ENCODE measurements around the gene SCIN.

GRCh38 chr7:12689451-12689850, 118.9 kb downstream of the SCIN start:
- no peak for TF ChIP-seq POLR2A (IDR thresholded peaks at IDR 0.05)
- TF ChIP-seq, protein P1, sequence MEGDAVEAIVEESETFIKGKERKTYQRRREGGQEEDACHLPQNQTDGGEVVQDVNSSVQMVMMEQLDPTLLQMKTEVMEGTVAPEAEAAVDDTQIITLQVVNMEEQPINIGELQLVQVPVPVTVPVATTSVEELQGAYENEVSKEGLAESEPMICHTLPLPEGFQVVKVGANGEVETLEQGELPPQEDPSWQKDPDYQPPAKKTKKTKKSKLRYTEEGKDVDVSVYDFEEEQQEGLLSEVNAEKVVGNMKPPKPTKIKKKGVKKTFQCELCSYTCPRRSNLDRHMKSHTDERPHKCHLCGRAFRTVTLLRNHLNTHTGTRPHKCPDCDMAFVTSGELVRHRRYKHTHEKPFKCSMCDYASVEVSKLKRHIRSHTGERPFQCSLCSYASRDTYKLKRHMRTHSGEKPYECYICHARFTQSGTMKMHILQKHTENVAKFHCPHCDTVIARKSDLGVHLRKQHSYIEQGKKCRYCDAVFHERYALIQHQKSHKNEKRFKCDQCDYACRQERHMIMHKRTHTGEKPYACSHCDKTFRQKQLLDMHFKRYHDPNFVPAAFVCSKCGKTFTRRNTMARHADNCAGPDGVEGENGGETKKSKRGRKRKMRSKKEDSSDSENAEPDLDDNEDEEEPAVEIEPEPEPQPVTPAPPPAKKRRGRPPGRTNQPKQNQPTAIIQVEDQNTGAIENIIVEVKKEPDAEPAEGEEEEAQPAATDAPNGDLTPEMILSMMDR (IDR thresholded peaks at IDR 0.05) = no peak

Data from adrenal gland (tissue), 5 donors.